HG03135 (cell line): ENCODE data around the gene TTLL6.
"Not testable (repeated sequence)": the region's sequence is repeated elsewhere in the genome, so short reads cannot be mapped to it uniquely, and the experiment has no call there.

ENCODE experiments used
- ATAC-seq: cut with Tn5 transposase; IDR thresholded peaks from one replicate; pipeline ENCODE4 v1.9.1; 2021; ENCODE audit warnings: mild to moderate bottlenecking, moderate library complexity; ENCODE audit not compliant: unreplicated experiment

The TTLL6 gene

GRCh38 chr17:48816774-48817590 lies at the start of gene TTLL6:
TTLL6 (minus strand) TSS chr17:48817229; CDS start chr17:48817072, 157 bp downstream.
- ATAC-seq: peak; percentile 82

GRCh38 chr17:48860456-48860855 lies 43.4 kb upstream of the TTLL6 start:
- ATAC-seq: no peak

- ATAC-seq: no peak
These were observed 43.0 kb upstream of the TTLL6 start for GRCh38 chr17:48860034-48860433.

GRCh38 chr17:48856122-48856821 lies 39.2 kb upstream of the TTLL6 start:
- ATAC-seq: no peak

GRCh38 chr17:48854774-48855476 lies 37.9 kb upstream of the TTLL6 start:
- no peak for ATAC-seq

- ATAC-seq: no peak
These were observed 33.8 kb upstream of the TTLL6 start for GRCh38 chr17:48850792-48851323.

- no peak for ATAC-seq
These were observed 26.3 kb upstream of the TTLL6 start for GRCh38 chr17:48843187-48843900.

- no peak for ATAC-seq
These were observed 25.7 kb upstream of the TTLL6 start for GRCh38 chr17:48842746-48843145.

- ATAC-seq: peak; percentile 70
These were observed 24.4 kb upstream of the TTLL6 start for GRCh38 chr17:48841395-48841831.

GRCh38 chr17:48840441-48840840 lies 23.4 kb upstream of the TTLL6 start:
- no peak for ATAC-seq

GRCh38 chr17:48837458-48837857 lies 20.4 kb upstream of the TTLL6 start:
- ATAC-seq: not testable (repeated sequence)

- ATAC-seq: no peak
These were observed 18.9 kb upstream of the TTLL6 start for GRCh38 chr17:48835971-48836370.

GRCh38 chr17:48834973-48835372 lies 17.9 kb upstream of the TTLL6 start:
- ATAC-seq: no peak

- ATAC-seq: no peak
These were observed 14.5 kb upstream of the TTLL6 start for GRCh38 chr17:48831549-48831883.

GRCh38 chr17:48830840-48831548 lies 14.0 kb upstream of the TTLL6 start, which contains the start of gene CALCOCO2:
CALCOCO2 (plus strand) TSS chr17:48831035; CDS start chr17:48841708, 10,673 bp downstream.
- ATAC-seq: peak; percentile 87

GRCh38 chr17:48825446-48826381 lies 8.7 kb upstream of the TTLL6 start:
- no peak for ATAC-seq

- ATAC-seq: not testable (repeated sequence)
These were observed 3.9 kb upstream of the TTLL6 start for GRCh38 chr17:48820936-48821335.

- no peak for ATAC-seq
These were observed 2.4 kb upstream of the TTLL6 start for GRCh38 chr17:48819466-48819865.

- no peak for ATAC-seq
These were observed 1.4 kb upstream of the TTLL6 start for GRCh38 chr17:48818361-48818841.
